ENCODE measurements around the gene DNAJC22.

DNAJC22 gene

GRCh38 chr12:49352351-49352750, 5.7 kb downstream of the DNAJC22 start:
- no peak overlapping the region for H3K27ac ChIP-seq
- no peaks in the 10 kb centered on the region for H3K36me3 ChIP-seq
- no peak for TF ChIP-seq CTCF (IDR thresholded peaks at IDR 0.05)
- H3K4me3 ChIP-seq (ENCODE audit: low read depth in 1 of 2, low read length in 1 of 2), result no peak overlapping the region
- H3K4me1 ChIP-seq (ENCODE audit: control insufficient read depth in 1 of 2, insufficient read depth in 1 of 2, low read depth in 1 of 2, low read length in 1 of 2), result peaks cover 3 to 6% of the 10 kb centered on the region in 2 experiments
- H3K9me3 ChIP-seq, result no peaks in the 10 kb centered on the region
- H3K27me3 ChIP-seq, result peaks cover 98% of the 10 kb centered on the region

- H3K9me3 ChIP-seq, result no peaks in the 10 kb centered on the region
- peaks cover 84% of the 10 kb centered on the region for H3K27me3 ChIP-seq
- H3K36me3 ChIP-seq, result no peaks in the 10 kb centered on the region
- no peaks in the 10 kb centered on the region for H3K4me1 ChIP-seq (ENCODE audit: control insufficient read depth in 1 of 2, insufficient read depth in 1 of 2, low read depth in 1 of 2, low read length in 1 of 2)
- no peak for TF ChIP-seq CTCF (IDR thresholded peaks at IDR 0.05)
- H3K27ac ChIP-seq, result no peak overlapping the region
- no peak overlapping the region for H3K4me3 ChIP-seq (ENCODE audit: low read depth in 1 of 2, low read length in 1 of 2)
Measured at GRCh38 chr12:49355913-49356312, 9.2 kb downstream of the DNAJC22 start.

- no peak for TF ChIP-seq CTCF (IDR thresholded peaks at IDR 0.05)
- Histone ChIP-seq H3K27me3 (peaks cover 82% of the 10 kb centered on the region), H3K4me1 (ENCODE audit: control insufficient read depth in 1 of 2, insufficient read depth in 1 of 2, low read depth in 1 of 2, low read length in 1 of 2) (no peaks in the 10 kb centered on the region), H3K36me3 (no peaks in the 10 kb centered on the region), H3K9me3 (no peaks in the 10 kb centered on the region), H3K27ac (no peak overlapping the region), H3K4me3 (ENCODE audit: low read depth in 1 of 2, low read length in 1 of 2) (no peak overlapping the region)
Measured at GRCh38 chr12:49357103-49357678, 10.5 kb downstream of the DNAJC22 start.

- Histone ChIP-seq H3K4me1 (ENCODE audit: control insufficient read depth in 1 of 2, insufficient read depth in 1 of 2, low read depth in 1 of 2, low read length in 1 of 2) (no peaks in the 10 kb centered on the region), H3K4me3 (ENCODE audit: low read depth in 1 of 2, low read length in 1 of 2) (no peak overlapping the region), H3K27ac (no peak overlapping the region), H3K9me3 (no peaks in the 10 kb centered on the region), H3K36me3 (no peaks in the 10 kb centered on the region), H3K27me3 (peaks cover 70% of the 10 kb centered on the region)
- no peak for TF ChIP-seq CTCF (IDR thresholded peaks at IDR 0.05)
Measured at GRCh38 chr12:49358483-49359141, 11.9 kb downstream of the DNAJC22 start.

GRCh38 chr12:49359671-49360070, 13.0 kb downstream of the DNAJC22 start:
- H3K36me3 ChIP-seq, result no peaks in the 10 kb centered on the region
- no peak for TF ChIP-seq CTCF (IDR thresholded peaks at IDR 0.05)
- H3K27ac ChIP-seq, result no peak overlapping the region
- H3K4me3 ChIP-seq (ENCODE audit: low read depth in 1 of 2, low read length in 1 of 2), result no peak overlapping the region
- H3K27me3 ChIP-seq, result peaks cover 60% of the 10 kb centered on the region
- no peaks in the 10 kb centered on the region for H3K4me1 ChIP-seq (ENCODE audit: control insufficient read depth in 1 of 2, insufficient read depth in 1 of 2, low read depth in 1 of 2, low read length in 1 of 2)
- no peaks in the 10 kb centered on the region for H3K9me3 ChIP-seq

Data from neutrophil (primary cell).